ENCODE measurements around the gene TPGS2. TPM values are rescaled to one million over a fixed set of nuclear protein-coding genes. Genes with fewer than 3 reads are reported as not detected.

The TPGS2 gene
- total RNA-seq, 1 experiment from 2014 or later: 40.9 TPM

GRCh38 chr18:36758623-36759022, 70.2 kb downstream of the TPGS2 start:
- H3K4me3 Mint-ChIP-seq (ENCODE audit: unreplicated experiment): no peak overlapping the region
- BruUV-seq (replicated peaks): no TSS peak
- ChIA-PET POLR2A (no interaction called here), CTCF (interaction anchor here (0.7 to 6.6 kb wide), 4 partner anchors 10 to 186 kb away, joined by 3 to 135 read pairs (median 5); no protein-coding TSS in a partner anchor)
- H3K36me3 Mint-ChIP-seq (ENCODE audit: insufficient read depth, unreplicated experiment): no peaks in the 10 kb centered on the region
- intact Hi-C loops (cut with micrococcal nuclease): loop anchor here (5.0 to 10.0 kb wide), 4 partner anchors 344 to 1001 kb away; no protein-coding TSS in a partner anchor
- no peak overlapping the region for H3K27ac Mint-ChIP-seq (ENCODE audit: low read depth, unreplicated experiment)
- no peaks in the 10 kb centered on the region for H3K27me3 Mint-ChIP-seq (ENCODE audit: insufficient read depth, unreplicated experiment)
- no peak for DNase-seq (ENCODE audit: unreplicated experiment)
- H3K4me1 Mint-ChIP-seq (ENCODE audit: insufficient read depth, unreplicated experiment): peaks cover 11% of the 10 kb centered on the region
- TF ChIP-seq, protein P1, sequence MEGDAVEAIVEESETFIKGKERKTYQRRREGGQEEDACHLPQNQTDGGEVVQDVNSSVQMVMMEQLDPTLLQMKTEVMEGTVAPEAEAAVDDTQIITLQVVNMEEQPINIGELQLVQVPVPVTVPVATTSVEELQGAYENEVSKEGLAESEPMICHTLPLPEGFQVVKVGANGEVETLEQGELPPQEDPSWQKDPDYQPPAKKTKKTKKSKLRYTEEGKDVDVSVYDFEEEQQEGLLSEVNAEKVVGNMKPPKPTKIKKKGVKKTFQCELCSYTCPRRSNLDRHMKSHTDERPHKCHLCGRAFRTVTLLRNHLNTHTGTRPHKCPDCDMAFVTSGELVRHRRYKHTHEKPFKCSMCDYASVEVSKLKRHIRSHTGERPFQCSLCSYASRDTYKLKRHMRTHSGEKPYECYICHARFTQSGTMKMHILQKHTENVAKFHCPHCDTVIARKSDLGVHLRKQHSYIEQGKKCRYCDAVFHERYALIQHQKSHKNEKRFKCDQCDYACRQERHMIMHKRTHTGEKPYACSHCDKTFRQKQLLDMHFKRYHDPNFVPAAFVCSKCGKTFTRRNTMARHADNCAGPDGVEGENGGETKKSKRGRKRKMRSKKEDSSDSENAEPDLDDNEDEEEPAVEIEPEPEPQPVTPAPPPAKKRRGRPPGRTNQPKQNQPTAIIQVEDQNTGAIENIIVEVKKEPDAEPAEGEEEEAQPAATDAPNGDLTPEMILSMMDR (IDR thresholded peaks at IDR 0.05; ENCODE audit: unreplicated experiment): no peak
- no peaks in the 10 kb centered on the region for H3K9me3 Mint-ChIP-seq (ENCODE audit: unreplicated experiment)

GRCh38 chr18:36757991-36758390, 70.8 kb downstream of the TPGS2 start:
- H3K9me3 Mint-ChIP-seq (ENCODE audit: unreplicated experiment): no peaks in the 10 kb centered on the region
- BruUV-seq (replicated peaks): no TSS peak
- ChIA-PET CTCF (interaction anchor here (0.6 to 6.6 kb wide), 24 partner anchors 9 to 697 kb away, joined by 3 to 135 read pairs (median 4); partner anchors contain the start of gene MOCOS), POLR2A (interaction anchor here (1.3 to 1.8 kb wide), 2 partner anchors 70 to 71 kb away, joined by 4 to 8 read pairs; no protein-coding TSS in a partner anchor)
- intact Hi-C loops (cut with micrococcal nuclease): loop anchor here (1.0 to 10.0 kb wide), 7 partner anchors 70 to 1001 kb away; no protein-coding TSS in a partner anchor
- no peak overlapping the region for H3K27ac Mint-ChIP-seq (ENCODE audit: low read depth, unreplicated experiment)
- no peaks in the 10 kb centered on the region for H3K27me3 Mint-ChIP-seq (ENCODE audit: insufficient read depth, unreplicated experiment)
- H3K4me3 Mint-ChIP-seq (ENCODE audit: unreplicated experiment): no peak overlapping the region
- no peaks in the 10 kb centered on the region for H3K36me3 Mint-ChIP-seq (ENCODE audit: insufficient read depth, unreplicated experiment)
- TF ChIP-seq, protein P1 (IDR thresholded peaks at IDR 0.05; ENCODE audit: unreplicated experiment): no peak
- no peak for DNase-seq (ENCODE audit: unreplicated experiment)
- H3K4me1 Mint-ChIP-seq (ENCODE audit: insufficient read depth, unreplicated experiment): peaks cover 11% of the 10 kb centered on the region

DNA sequence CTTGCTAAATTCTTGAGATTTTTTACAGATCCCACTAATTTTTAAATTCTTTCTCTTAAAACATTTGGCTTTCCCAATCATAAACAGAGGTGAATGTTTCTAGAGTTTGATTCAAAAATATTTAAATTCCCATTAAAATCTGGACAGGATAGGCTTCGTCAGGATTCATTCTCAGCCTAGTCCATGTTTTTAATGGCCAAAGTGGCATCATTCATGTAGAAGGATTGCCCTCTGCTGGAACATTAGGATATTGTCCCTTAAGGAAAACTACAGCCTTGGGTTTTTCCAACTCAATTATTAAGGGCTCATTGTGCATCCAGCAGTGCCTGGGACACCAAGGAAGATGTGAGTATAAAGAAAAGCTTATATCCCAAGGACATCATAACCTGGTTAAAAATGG, 71.7 kb downstream of the TPGS2 start:
- no TSS peak for BruUV-seq (replicated peaks)
- H3K27ac Mint-ChIP-seq (ENCODE audit: low read depth, unreplicated experiment): no peak overlapping the region
- no peak overlapping the region for H3K4me3 Mint-ChIP-seq (ENCODE audit: unreplicated experiment)
- ChIA-PET POLR2A (interaction anchor here (0.7 to 1.8 kb wide), 3 partner anchors 69 to 659 kb away, joined by 4 to 8 read pairs (median 4); no protein-coding TSS in a partner anchor), CTCF (interaction anchor here (0.5 to 6.6 kb wide), 29 partner anchors 8 to 1236 kb away, joined by 3 to 135 read pairs (median 4); partner anchors contain the start of gene MOCOS)
- H3K4me1 Mint-ChIP-seq (ENCODE audit: insufficient read depth, unreplicated experiment): peaks cover 11% of the 10 kb centered on the region
- no peaks in the 10 kb centered on the region for H3K9me3 Mint-ChIP-seq (ENCODE audit: unreplicated experiment)
- peak; percentile 70 for DNase-seq (ENCODE audit: unreplicated experiment)
- no peaks in the 10 kb centered on the region for H3K27me3 Mint-ChIP-seq (ENCODE audit: insufficient read depth, unreplicated experiment)
- H3K36me3 Mint-ChIP-seq (ENCODE audit: insufficient read depth, unreplicated experiment): no peaks in the 10 kb centered on the region
- intact Hi-C loops (cut with micrococcal nuclease): loop anchor here (1.0 to 10.0 kb wide), 7 partner anchors 69 to 1000 kb away; no protein-coding TSS in a partner anchor
- TF ChIP-seq, protein P1 (IDR thresholded peaks at IDR 0.05; ENCODE audit: unreplicated experiment): peak; percentile 79

- POLR2A ChIA-PET: interaction anchor here (1.8 kb wide), 1 partner anchor 68 kb away, joined by 8 read pairs; no protein-coding TSS in a partner anchor
- intact Hi-C loops (cut with micrococcal nuclease): loop anchor here (2.0 to 10.0 kb wide), 5 partner anchors 175 to 999 kb away; no protein-coding TSS in a partner anchor
- CTCF ChIA-PET: interaction anchor here (0.5 to 6.6 kb wide), 11 partner anchors 20 to 1979 kb away, joined by 3 to 135 read pairs (median 3); no protein-coding TSS in a partner anchor
- DNase-seq (ENCODE audit: unreplicated experiment): peak; percentile 19
- Mint-ChIP-seq H3K9me3 (ENCODE audit: unreplicated experiment) (no peaks in the 10 kb centered on the region), H3K4me3 (ENCODE audit: unreplicated experiment) (no peak overlapping the region), H3K27me3 (ENCODE audit: insufficient read depth, unreplicated experiment) (no peaks in the 10 kb centered on the region), H3K27ac (ENCODE audit: low read depth, unreplicated experiment) (peak overlapping the region; percentile 49), H3K36me3 (ENCODE audit: insufficient read depth, unreplicated experiment) (no peaks in the 10 kb centered on the region), H3K4me1 (ENCODE audit: insufficient read depth, unreplicated experiment) (peaks cover 11% of the 10 kb centered on the region)
- TF ChIP-seq, protein P1 (IDR thresholded peaks at IDR 0.05; ENCODE audit: unreplicated experiment): no peak
- BruUV-seq (replicated peaks): no TSS peak
These were observed 72.6 kb downstream of the TPGS2 start for GRCh38 chr18:36756242-36756641.

Measured in MCF 10A (cell line).